GM18520 (cell line): Measurements from ENCODE around the gene SYNJ2.
"Not testable (repeated sequence)": the region's sequence is repeated elsewhere in the genome, so short reads cannot be mapped to it uniquely, and the experiment has no call there.

Experiments used
- ATAC-seq: cut with Tn5 transposase; IDR thresholded peaks from one replicate; pipeline ENCODE4 v1.9.1; 2021; ENCODE audit not compliant: unreplicated experiment

The SYNJ2 gene, protein sequence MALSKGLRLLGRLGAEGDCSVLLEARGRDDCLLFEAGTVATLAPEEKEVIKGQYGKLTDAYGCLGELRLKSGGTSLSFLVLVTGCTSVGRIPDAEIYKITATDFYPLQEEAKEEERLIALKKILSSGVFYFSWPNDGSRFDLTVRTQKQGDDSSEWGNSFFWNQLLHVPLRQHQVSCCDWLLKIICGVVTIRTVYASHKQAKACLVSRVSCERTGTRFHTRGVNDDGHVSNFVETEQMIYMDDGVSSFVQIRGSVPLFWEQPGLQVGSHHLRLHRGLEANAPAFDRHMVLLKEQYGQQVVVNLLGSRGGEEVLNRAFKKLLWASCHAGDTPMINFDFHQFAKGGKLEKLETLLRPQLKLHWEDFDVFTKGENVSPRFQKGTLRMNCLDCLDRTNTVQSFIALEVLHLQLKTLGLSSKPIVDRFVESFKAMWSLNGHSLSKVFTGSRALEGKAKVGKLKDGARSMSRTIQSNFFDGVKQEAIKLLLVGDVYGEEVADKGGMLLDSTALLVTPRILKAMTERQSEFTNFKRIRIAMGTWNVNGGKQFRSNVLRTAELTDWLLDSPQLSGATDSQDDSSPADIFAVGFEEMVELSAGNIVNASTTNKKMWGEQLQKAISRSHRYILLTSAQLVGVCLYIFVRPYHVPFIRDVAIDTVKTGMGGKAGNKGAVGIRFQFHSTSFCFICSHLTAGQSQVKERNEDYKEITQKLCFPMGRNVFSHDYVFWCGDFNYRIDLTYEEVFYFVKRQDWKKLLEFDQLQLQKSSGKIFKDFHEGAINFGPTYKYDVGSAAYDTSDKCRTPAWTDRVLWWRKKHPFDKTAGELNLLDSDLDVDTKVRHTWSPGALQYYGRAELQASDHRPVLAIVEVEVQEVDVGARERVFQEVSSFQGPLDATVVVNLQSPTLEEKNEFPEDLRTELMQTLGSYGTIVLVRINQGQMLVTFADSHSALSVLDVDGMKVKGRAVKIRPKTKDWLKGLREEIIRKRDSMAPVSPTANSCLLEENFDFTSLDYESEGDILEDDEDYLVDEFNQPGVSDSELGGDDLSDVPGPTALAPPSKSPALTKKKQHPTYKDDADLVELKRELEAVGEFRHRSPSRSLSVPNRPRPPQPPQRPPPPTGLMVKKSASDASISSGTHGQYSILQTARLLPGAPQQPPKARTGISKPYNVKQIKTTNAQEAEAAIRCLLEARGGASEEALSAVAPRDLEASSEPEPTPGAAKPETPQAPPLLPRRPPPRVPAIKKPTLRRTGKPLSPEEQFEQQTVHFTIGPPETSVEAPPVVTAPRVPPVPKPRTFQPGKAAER (N-terminal part only)

DNA sequence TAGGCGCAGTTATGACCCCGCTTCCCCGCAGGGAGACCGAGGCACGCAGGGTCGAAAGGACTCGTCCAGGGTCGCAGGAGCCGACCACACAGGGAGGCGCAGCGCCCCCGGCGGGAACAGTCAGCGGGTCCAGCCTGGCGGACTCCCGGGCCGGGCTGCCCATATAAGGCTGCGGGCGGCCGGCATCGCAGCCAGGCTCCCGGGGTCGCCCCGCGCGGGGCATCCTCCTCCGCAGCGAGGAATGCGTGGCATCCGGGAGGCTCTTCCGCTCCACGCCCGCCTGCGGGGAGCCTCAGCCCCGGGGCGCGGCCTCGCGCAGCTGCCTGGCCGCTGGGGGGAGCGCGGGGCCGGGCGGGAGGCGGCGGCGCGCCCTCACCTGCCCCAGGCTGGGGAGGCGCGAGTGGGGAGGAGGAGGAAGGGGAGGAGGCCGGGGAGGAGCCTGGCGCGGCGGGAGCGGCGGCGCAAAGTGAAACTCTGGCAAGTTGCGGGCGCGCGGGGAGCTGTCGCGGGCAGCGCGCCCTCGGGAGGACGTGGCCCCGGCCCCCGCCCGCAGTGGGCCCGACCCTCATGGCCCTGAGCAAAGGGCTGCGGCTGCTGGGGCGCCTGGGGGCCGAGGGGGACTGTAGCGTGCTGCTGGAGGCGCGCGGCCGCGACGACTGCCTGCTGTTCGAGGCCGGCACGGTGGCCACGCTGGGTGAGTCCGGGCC is at the start of gene SYNJ2:
Gene SYNJ2, plus strand, starts transcription at position 469 of the 707 bp plus-strand sequence. Its CDS starts 99 bp downstream, at position 568.
- peak; percentile 77 for ATAC-seq

DNA sequence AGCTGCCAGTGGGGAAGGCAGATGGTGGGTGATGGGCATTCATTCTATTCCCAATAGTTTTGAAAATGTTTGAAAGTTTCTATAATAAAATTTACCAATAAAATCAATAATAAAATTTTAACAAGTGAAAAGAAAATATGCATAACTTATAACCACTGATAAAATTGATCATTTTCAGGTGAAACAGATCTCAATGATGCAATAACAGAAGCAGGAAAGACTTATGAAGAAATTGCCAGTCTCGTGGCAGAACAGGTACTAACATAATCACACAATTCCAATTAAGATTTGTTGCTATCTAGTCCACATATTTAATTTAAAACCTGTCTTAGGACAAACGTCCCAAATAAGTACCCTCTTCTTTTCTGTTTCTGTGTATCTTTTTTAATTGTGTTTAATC is 45.9 kb upstream of the SYNJ2 start:
- ATAC-seq = no peak

DNA sequence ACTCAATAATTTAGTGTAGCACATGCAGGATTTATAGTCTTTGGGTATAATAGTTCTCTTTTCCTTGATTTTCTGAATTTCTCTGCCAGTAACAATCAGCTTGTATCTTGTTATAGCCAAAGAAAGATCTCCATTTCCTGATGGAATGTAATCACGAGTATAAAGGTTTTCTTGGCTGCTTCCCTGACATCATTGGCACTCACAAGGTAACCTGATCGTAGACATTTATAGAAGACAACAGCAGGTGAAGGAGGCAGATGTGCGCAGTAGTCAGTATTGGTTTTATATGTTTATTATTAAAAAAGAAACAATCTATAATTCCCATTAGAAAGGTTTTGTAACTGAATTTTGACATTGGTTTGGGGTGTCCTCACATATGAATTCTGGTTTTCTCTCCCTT is 44.3 kb upstream of the SYNJ2 start:
- no peak for ATAC-seq

DNA sequence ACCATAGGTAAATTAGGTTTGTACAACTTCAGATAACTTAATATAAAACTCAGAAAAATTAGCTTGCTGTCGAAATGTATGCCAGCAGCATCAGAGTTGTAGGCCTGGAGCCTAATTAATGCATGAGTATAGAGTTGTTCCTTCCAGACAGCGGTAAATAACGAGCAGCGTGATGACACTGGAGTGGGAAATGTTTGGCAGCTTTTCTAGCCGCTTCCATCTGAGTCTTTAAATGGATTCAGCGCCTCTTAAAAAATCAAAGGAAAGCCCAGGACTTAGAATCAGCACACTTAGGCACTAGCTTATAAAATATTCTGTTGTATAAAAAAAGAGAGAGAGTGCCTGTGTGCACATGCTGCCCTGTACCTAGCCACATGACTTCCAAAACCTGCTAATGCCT is 43.7 kb upstream of the SYNJ2 start:
- ATAC-seq = no peak

DNA sequence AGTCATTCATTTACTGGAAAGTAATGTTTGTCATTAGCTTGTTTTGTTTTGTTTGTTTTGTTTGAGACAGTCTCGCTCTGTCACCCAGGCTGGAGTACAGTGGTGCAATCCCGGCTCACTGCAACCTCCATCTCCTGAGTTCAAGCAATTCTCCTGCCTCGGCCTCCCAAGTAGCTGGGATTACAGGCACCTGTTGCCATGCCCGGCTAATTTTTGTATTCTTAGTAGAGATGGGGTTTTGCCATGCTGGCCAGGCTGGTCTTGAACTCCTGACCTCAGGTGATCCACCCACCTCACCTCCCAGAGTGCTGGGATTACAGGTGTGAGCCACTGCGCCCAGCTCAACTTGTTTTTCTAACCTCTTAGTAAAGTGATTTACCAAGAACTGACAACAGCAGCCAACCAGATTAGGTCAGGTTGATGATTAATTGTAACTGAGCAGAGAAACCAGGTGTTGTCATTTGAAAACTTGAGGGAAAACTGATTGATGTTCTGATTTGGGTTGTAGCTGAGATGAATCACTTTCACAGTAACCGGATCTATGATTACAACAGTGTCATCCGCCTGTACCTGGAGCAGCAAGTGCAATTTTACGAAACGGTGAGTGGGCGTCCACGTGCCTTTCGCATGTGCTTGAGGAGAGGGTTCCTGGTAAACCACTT is 41.2 kb upstream of the SYNJ2 start:
- not testable (repeated sequence) for ATAC-seq

DNA sequence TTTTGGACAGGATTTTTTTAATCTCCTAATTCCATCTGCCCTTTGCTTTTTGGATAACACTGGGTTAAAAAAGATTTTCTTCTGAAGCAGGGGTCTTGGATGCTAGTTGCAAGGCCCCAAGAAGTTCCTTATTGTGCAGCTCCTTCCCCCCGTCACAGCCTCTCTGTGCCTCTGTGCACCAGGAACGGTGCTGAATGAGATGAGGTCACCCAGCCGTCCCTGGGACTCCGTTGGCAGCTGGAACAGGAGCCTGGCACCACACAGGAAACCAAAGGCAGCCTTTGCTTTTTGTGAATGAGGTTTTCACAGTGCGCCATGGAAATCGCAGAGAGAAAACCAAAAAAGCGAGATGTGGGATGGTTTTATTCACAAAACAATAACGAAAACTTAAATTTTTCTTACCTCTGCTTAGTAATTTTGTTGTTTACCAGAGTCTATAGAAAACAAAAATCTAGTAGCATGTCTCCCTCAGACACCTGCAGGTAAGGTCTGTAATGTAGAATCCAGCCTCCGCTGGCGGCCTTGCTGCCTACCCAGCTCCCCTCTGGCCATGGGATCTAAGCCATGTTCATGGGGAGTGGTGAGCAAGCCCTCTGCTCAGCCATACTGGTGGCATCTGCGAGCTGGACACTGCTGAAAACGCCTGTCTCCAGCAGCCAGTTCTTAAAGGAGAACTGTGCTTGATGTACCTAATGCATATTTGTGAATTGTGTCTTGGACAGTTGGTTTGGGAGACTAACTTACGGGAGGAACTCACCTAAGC is 40.4 kb upstream of the SYNJ2 start:
- no peak for ATAC-seq

DNA sequence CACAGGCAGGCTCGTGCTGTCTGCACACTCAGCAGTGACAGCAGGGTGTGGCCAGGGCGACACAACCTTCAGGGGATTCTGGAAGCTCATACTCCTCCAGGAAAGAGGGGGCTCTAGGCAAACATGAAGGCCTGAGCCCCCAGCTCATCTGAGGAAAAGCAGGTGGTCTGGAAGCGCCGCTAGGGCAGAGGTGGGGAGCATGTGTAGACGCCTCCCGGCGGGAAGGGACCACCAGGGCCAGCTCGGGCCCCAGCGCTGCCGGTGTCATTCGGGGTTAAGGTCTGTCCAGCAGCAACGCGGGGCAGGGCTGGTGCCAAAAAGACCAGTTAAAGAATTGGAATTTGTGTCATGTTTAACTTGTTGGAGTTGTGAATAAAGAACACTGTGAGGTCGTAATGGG is 39.3 kb upstream of the SYNJ2 start:
- ATAC-seq = no peak

DNA sequence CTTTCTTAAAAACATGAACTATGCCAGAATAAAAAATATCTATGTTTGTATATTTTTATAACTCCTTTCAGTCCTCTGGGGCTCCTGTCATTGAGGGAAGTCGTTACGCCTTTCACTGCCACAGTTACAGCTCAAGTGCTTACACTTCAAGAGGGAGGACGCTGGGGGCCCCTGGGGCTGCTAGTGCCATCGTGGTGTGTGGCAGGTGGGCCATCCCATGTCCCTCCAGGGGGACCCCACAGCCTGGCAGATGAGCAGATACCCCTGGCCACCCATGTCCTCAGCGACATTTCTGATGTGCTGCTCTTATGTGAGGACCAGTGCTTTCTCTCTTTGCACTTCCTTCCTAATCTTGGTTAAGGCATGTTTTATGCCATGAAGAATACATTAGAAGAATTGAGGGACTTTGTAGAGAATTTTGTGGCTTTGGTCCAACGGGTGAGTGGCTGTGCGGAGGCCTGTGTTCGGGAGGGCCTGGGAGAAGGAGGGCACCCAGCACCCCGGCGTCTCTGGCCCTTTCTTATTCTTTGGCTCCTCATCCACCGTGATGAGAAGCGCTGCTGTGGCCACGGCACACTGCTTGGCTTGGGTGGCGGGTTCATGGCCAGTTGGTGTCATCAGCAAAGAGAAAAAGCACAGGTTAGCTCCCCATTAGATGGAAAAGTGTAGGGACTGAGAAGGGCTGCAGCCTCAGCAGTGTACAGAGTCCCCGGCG is 38.3 kb upstream of the SYNJ2 start:
- no peak for ATAC-seq

DNA sequence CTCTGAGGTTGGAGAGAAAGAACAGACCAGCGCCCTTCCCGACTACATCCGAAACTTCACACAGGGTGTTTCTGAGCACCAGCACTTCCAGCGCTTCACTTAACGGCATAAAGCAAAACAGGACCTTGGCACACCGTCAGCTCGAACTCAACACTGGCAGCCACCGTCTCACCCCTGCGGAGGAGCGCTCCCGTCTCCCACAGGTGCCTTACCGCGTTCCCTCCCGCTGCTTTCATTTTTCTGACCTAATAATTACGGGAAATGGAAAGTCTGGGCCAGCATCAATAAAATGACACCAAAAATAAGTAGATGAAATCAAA is 37.7 kb upstream of the SYNJ2 start:
- ATAC-seq = no peak

DNA sequence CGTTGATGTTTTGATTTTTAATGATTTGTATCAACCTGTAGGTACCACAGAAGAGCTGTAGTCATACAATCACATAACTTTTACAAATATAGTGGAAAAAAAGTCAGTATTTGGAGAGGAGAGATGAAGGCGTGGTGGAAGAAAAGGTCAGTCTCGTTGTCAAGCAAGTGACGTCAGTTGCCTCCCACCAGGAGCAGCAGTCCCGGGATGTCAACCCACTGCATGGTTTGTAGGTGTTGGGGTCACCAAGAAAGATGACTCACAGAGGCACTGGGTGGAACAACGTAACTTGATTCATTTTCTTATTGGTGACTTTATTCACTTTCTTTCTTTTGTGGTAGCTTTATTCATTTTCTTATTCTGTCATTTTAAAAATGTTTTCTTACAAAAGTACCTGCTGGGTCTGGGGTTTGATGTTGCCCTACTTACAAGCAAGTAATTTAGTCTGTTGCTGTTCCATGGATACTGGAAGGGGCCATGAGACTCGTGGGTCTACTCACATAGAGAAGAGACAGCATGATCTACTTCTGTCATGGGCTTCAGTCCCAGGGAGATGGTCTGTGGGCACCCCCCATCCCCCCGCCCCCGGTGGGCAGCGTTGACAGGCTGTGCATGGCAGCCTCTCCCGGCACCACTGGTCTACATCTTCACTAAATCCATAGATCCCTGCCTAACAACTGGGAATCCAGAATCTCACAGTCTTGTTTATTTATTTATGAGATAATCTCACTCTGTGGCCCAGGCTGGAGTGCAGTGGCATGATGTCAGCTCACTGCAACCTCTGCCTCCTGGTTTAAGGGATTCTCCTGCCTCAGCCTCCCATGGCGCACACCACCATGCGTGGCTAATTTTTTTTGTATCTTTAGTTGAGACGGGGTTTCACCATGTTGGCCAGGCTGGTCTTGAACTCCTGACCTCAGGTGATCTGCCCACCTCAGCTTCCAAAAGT is 36.4 kb upstream of the SYNJ2 start:
- no peak for ATAC-seq

DNA sequence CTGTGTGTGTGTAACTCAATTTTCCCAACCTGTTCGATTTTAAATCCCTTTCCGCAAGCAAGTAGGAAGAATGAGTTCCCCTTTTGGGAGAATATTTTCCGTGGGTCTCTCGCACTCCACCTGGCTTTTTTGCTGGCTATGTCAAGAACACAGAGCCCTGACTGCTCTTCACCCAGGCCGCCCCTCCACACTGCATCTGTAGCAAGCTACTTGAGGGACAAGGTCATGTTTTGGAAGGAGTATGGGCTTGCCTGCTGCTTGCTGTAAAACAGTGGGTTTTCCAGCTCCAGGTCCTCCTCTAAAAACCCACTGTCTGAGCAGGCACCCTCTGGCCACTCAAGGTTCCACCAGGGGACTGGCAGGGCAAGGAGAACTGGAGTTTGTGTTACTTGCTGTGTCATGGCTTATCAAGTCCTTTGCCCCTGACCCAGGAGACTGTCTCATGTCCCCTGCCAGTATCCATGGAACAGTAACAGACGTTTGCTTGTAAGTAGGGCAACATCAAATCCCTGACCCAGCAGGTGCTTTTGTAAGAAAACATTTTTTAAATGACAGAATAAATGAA is 35.5 kb upstream of the SYNJ2 start:
- no peak for ATAC-seq

DNA sequence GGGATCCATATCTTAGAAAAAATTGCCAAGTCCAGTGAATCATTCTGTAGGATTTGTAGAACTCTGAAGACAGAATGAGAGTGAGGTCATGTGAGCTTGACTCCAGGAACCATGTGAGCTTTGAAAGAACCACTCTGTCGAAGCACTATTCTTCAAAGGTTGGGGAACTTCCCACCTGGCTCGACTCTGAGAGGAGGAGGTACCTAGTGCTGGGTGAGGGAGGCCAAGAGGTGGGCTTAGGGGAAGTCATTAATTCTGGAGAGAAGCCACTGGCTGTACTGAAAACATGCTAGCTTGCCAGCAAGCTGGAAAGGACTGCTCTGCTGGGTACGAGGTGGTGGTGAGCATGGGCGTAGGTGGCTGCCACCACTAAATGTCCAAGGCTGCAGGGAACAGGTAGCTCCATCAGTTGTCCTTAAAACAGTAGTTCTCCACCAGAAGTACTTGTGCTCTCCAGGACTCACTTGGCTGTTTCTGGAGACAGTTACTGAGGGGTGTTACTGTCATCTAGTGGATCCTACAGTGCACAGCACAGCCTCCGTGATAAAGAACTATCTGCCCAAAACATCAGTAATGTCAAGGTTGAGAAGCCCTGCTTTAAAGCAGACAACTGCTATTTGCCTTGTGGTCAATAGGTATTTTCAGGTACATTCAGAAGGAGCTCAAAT is 34.7 kb upstream of the SYNJ2 start:
- ATAC-seq = no peak

DNA sequence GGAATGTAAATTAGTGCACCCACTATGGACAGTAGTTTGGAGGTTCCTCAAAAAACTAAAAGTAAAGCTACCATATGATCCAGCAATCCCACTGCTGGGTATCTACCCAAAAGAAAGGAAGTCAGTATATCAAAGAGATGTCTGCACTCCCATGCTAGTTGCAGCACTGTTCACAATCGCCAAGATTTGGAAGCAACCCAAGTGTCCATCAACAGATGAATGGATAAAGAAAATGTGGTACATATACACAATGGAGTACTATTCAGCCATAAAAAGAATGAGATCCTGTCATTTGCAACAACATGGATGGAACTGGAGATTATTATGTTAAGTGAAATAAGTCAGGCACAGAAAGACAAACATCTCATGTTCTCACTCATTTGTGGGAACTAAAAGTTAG is 30.8 kb upstream of the SYNJ2 start:
- not testable (repeated sequence) for ATAC-seq

DNA sequence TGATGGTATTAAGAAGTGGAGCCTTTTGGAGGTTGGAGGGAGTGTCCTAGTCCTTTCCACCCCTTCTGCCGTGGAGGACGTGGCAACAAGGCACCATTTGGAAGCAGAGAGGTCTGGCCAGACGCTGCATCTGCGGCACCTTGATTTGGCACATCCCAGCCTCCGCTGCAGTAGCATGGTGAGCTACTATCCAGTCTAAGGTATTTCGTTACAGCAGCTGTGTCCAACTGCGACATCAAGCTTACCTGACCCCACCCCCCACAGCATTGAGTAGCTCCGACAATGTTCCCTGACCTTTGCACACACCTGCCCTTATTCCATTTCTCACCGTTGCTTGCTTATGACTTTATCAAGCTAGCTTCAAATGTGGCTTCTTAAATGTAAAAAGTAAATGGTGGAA is 29.8 kb upstream of the SYNJ2 start:
- ATAC-seq = no peak

DNA sequence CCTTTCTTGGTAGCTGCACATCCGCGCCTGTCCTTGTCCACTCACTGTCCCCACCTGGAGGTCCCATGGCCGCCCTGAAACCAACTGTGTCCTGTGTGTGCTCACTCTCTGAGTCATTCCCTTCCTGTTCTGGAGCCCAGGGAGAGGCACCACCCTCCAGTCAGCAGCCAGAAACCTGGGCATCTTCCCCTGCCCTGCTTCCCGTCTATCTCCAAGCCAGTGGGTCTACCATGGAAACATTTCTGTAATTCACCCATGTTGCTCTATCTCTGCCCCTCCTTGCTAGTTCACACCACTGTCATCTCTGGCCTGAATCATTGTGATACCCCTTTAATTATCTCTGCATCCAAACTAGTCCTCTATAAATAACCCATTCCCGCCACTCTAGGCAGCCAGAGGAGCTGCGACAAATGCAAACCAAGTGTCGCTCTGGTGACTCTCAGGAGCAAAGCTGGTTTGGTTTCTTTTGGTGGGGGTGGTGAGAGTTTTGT is 28.8 kb upstream of the SYNJ2 start:
- no peak for ATAC-seq

DNA sequence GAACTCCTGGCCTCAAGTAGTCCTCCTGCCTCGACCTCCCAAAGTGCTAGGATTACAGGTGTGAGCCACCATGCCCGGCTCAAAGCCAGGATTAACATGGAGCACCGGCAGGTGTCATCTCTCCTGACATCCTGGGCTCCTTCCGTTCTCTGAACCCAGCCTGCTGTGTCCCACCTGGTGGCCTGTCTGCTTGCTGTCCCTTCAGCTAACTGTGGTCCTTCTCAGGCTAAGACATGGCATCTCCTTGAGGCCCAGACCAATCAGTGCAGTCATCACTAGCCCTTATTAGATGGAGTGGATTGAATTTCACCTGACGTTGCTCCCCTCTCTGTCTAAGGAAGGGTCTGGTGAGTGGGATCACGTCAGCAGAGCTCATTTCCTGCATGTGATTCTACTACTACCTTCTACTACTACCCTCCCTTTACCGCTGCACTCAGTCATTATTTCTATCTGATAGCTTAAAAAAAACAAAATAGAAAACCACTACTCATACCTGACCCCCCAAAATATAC is 28.0 kb upstream of the SYNJ2 start:
- no peak for ATAC-seq
